Measurements from ENCODE around the gene AP3S2.
A peak's percentile ranks its signal among the peaks of the same experiment; 100 is the strongest.
"Not testable (repeated sequence)": the region's sequence is repeated elsewhere in the genome, so short reads cannot be mapped to it uniquely, and the experiment has no call there.

Gene AP3S2

GRCh38 chr15:89903015-89903857 is 9.4 kb upstream of the AP3S2 start:
- DNase-seq: no peak

- DNase-seq: no peak
Measured at GRCh38 chr15:89900849-89901248, 7.1 kb upstream of the AP3S2 start.

- no peak for DNase-seq
Measured at GRCh38 chr15:89899951-89900567, 6.3 kb upstream of the AP3S2 start.

- DNase-seq: no peak
Measured at GRCh38 chr15:89899295-89899945, 5.6 kb upstream of the AP3S2 start.

GRCh38 chr15:89898614-89899294 is 5.0 kb upstream of the AP3S2 start:
- peak; percentile 29 to 51 for DNase-seq

- no peak for DNase-seq
Measured at GRCh38 chr15:89898146-89898545, 4.4 kb upstream of the AP3S2 start.

GRCh38 chr15:89893027-89893426 is 767 bp downstream of the AP3S2 start:
- no peak for DNase-seq

- DNase-seq: no peak
Measured at GRCh38 chr15:89888214-89888804, 5.5 kb downstream of the AP3S2 start.

- no peak for DNase-seq
Measured at GRCh38 chr15:89885611-89886010, 8.2 kb downstream of the AP3S2 start.

GRCh38 chr15:89885179-89885578 is 8.6 kb downstream of the AP3S2 start:
- not testable (repeated sequence) for DNase-seq

GRCh38 chr15:89883518-89883917 is 10.3 kb downstream of the AP3S2 start:
- DNase-seq: no peak

- DNase-seq: no peak
Measured at GRCh38 chr15:89880727-89881126, 13.1 kb downstream of the AP3S2 start.

- no peak for DNase-seq
Measured at GRCh38 chr15:89878323-89878722, 15.5 kb downstream of the AP3S2 start.

- no peak for DNase-seq
Measured at GRCh38 chr15:89877083-89877425, 16.7 kb downstream of the AP3S2 start.

GRCh38 chr15:89876396-89877082 is 17.3 kb downstream of the AP3S2 start:
- DNase-seq: no peak

- DNase-seq: no peak
Measured at GRCh38 chr15:89875741-89876140, 18.1 kb downstream of the AP3S2 start.

GRCh38 chr15:89874926-89875564 is 18.7 kb downstream of the AP3S2 start:
- peak; percentile 87 to 91 for DNase-seq

GRCh38 chr15:89870688-89871288 is 23.0 kb downstream of the AP3S2 start:
- DNase-seq: no peak

GRCh38 chr15:89870006-89870405 is 23.8 kb downstream of the AP3S2 start:
- no peak for DNase-seq

GRCh38 chr15:89869490-89869889 is 24.3 kb downstream of the AP3S2 start:
- not testable (repeated sequence) for DNase-seq

GRCh38 chr15:89864958-89865739 is 28.6 kb downstream of the AP3S2 start:
- no peak for DNase-seq
